OCI-LY7 (cell line): ENCODE measurements around the gene PPP1CA. TPM values are rescaled to one million over a fixed set of nuclear protein-coding genes. Genes with fewer than 3 reads are reported as not detected.

Source experiments
- BruUV-seq: library from RNA; stranded (reverse); fragments of 400-500 nt; replicated peaks from 2 replicates; lab custom pipeline; 2021; lab: Mats Ljungman, UMichigan
- CTCF ChIA-PET: fragments of 300-600 bp; sonication (Branson Sonifier 250); formaldehyde crosslinking; loops from one replicate; lab custom pipeline; 2022; ENCODE audit warnings: antibody characterized with exemption; ENCODE audit not compliant: unreplicated experiment; lab: Charles Lee
- POLR2A ChIA-PET: fragments of 300-600 bp; sonication (Branson Sonifier 250); formaldehyde crosslinking; loops from one replicate; lab custom pipeline; 2022; ENCODE audit warnings: antibody characterized with exemption; lab: Charles Lee
- DNase-seq: peaks from one replicate; pipeline ENCODE4 v3.0.0-alpha.2; 2015; ENCODE audit warnings: low spot score
- H2AFZ ChIP-seq: fragments of 200-600 bp; sonication (generic), shearing (Covaris generic); 2 replicates; pipeline ENCODE4 v1.6.1; 2014; ENCODE audit warnings: mild to moderate bottlenecking, antibody characterized with exemption, low read length, moderate library complexity
- H3K27ac ChIP-seq: fragments of 200-600 bp; sonication (generic); 2 replicates; pipeline ENCODE4 v1.5.1; 2014; ENCODE audit warnings: mixed run types, low read depth, mild to moderate bottlenecking, moderate library complexity, low read length, inconsistent platforms; ENCODE audit not compliant: poor library complexity, severe bottlenecking
- H3K36me3 ChIP-seq: fragments of 200-600 bp; sonication (generic); 2 replicates; pipeline ENCODE4 v1.6.1; 2014; ENCODE audit warnings: mild to moderate bottlenecking, antibody characterized with exemption, low read length, moderate library complexity, mixed read lengths; ENCODE audit not compliant: insufficient read depth
- H3K4me1 ChIP-seq: fragments of 200-600 bp; sonication (generic); 2 replicates; pipeline ENCODE4 v1.5.1; 2014; ENCODE audit warnings: mild to moderate bottlenecking, low read length; ENCODE audit not compliant: insufficient read depth, poor library complexity, severe bottlenecking
- H3K4me2 ChIP-seq: fragments of 200-600 bp; sonication (generic); 2 replicates; pipeline ENCODE4 v1.6.1; 2014; ENCODE audit warnings: mild to moderate bottlenecking, low read length
- H3K4me3 ChIP-seq: fragments of 200-600 bp; sonication (generic); 2 replicates; pipeline ENCODE4 v1.5.1; 2014; ENCODE audit warnings: mild to moderate bottlenecking, low read depth, low read length; ENCODE audit not compliant: poor library complexity, severe bottlenecking
- H3K79me2 ChIP-seq: fragments of 200-600 bp; sonication (generic); 2 replicates; pipeline ENCODE4 v1.6.1; 2016; ENCODE audit warnings: low read depth, mild to moderate bottlenecking, low read length, moderate library complexity, mixed read lengths; ENCODE audit not compliant: insufficient read depth
- H3K9me2 ChIP-seq: fragments of 200-600 bp; sonication (generic); 2 replicates; pipeline ENCODE4 v1.6.1; 2016; ENCODE audit warnings: mild to moderate bottlenecking, low read length, mixed read lengths; ENCODE audit not compliant: insufficient read depth
- H3K9me3 ChIP-seq: fragments of 200-600 bp; sonication (generic); 2 replicates; pipeline ENCODE4 v1.6.1; 2014; ENCODE audit warnings: mild to moderate bottlenecking, mixed run types, low read length, mixed read lengths
- H4K20me1 ChIP-seq: fragments of 200-600 bp; sonication (generic); 2 replicates; pipeline ENCODE4 v1.6.1; 2014; ENCODE audit warnings: mild to moderate bottlenecking, antibody characterized with exemption, low read length, moderate library complexity, mixed read lengths; ENCODE audit not compliant: insufficient read depth
- CTCF ChIP-seq: fragments of 200-600 bp; sonication (generic); conservative IDR thresholded peaks from 2 replicates; pipeline ENCODE4 v1.5.1; 2014; ENCODE audit warnings: mild to moderate bottlenecking, antibody characterized with exemption, low read length, moderate library complexity, mixed read lengths
- EZH2phosphoT487 ChIP-seq: fragments of 200-600 bp; sonication (generic); IDR thresholded peaks from 2 replicates; pipeline ENCODE4 v1.6.1; 2018; ENCODE audit warnings: low read depth, borderline replicate concordance, mild to moderate bottlenecking, mixed run types, antibody characterized with exemption, low read length, moderate library complexity, mixed read lengths
- intact Hi-C: fragments of 100-400 bp; cut with micrococcal nuclease; formaldehyde crosslinking; loops from one replicate; pipeline ENCODE4 v1.10.0; 2022; ENCODE audit not compliant: unreplicated experiment
- total RNA-seq, 2 experiments: library from RNA; depleted of rRNA in 1 of 2; stranded (reverse); fragments of >200 nt in 1 of 2; shearing (Covaris generic) in 1 of 2; gene quantifications; 2 replicates each; pipeline ENCODE4 v1.2.3, GENCODE V29; 2014 to 2022

PPP1CA gene
- total RNA-seq, 2 experiments from 2014 or later: 210 to 311 TPM

- Histone ChIP-seq H3K36me3 (no peaks in the 10 kb centered on the region), H3K4me1 (peaks cover 50% of the 10 kb centered on the region), H3K27ac (no peak overlapping the region), H3K9me2 (no peaks in the 10 kb centered on the region), H3K9me3 (no peaks in the 10 kb centered on the region), H2AFZ (peak overlapping the region; percentile 6; the same call in 1 of the 2 replicates), H3K4me2 (peak overlapping the region; percentile 79), H3K4me3 (peak overlapping the region; percentile 31), H4K20me1 (no peaks in the 10 kb centered on the region), H3K79me2 (no peaks in the 10 kb centered on the region)
- intact Hi-C loops: no loop called here
- TF ChIP-seq EZH2phosphoT487 (no peak), CTCF (no peak)
- ChIA-PET POLR2A (interaction anchor here (0.6 to 2.2 kb wide), 4 partner anchors 10 to 63 kb away, joined by 3 to 9 read pairs (median 6); partner anchors contain the start of gene PTPRCAP), CTCF (no interaction called here)
- BruUV-seq: no TSS peak
- no peak for DNase-seq
These were observed 17.0 kb upstream of the PPP1CA start for GRCh38 chr11:67418476-67419281.

GRCh38 chr11:67417425-67417824 is 15.8 kb upstream of the PPP1CA start:
- Histone ChIP-seq H3K27ac (no peak overlapping the region), H2AFZ (no peak overlapping the region), H3K9me2 (no peaks in the 10 kb centered on the region), H3K9me3 (no peaks in the 10 kb centered on the region), H3K36me3 (no peaks in the 10 kb centered on the region), H4K20me1 (no peaks in the 10 kb centered on the region), H3K79me2 (no peaks in the 10 kb centered on the region), H3K4me1 (peaks cover 60% of the 10 kb centered on the region), H3K4me3 (no peak overlapping the region), H3K4me2 (no peak overlapping the region)
- DNase-seq: no peak
- intact Hi-C loops: no loop called here
- BruUV-seq: no TSS peak
- POLR2A ChIA-PET: interaction anchor here (0.6 to 2.2 kb wide), 2 partner anchors 10 to 13 kb away, joined by 3 to 7 read pairs; no protein-coding TSS in a partner anchor
- TF ChIP-seq EZH2phosphoT487 (no peak), CTCF (no peak)
- CTCF ChIA-PET: no interaction called here
